Measurements from ENCODE around the gene LACC1.

GRCh38 chr13:43830497-43830881 is 49.2 kb upstream of the LACC1 start:
- TF ChIP-seq CTCF (IDR thresholded peaks at IDR 0.05) (no peak), POLR2A (IDR thresholded peaks at IDR 0.05) (no peak)
